Suprapubic skin (tissue), 3 donors: Measurements from ENCODE around the gene NR2F1-AS1.

ENCODE experiments used
- EP300 ChIP-seq: sonication (generic); formaldehyde crosslinking; IDR thresholded peaks from one replicate; pipeline ENCODE4 v1.6.1; 2017; ENCODE audit warnings: antibody characterized with exemption
- TF ChIP-seq, protein P1 (sequence below), 2 donors: fragments of 200-600 bp in 1 of 2; fragments of 450-650 bp in 1 of 2; sonication (generic) in 1 of 2; IDR thresholded peaks; one replicate each; pipeline ENCODE4 v1.5.1; 2016 to 2019; ENCODE audit warnings: antibody characterized with exemption in 2 of 2, mild to moderate bottlenecking in 1 of 2, moderate library complexity in 1 of 2

- TF ChIP-seq, protein P1, sequence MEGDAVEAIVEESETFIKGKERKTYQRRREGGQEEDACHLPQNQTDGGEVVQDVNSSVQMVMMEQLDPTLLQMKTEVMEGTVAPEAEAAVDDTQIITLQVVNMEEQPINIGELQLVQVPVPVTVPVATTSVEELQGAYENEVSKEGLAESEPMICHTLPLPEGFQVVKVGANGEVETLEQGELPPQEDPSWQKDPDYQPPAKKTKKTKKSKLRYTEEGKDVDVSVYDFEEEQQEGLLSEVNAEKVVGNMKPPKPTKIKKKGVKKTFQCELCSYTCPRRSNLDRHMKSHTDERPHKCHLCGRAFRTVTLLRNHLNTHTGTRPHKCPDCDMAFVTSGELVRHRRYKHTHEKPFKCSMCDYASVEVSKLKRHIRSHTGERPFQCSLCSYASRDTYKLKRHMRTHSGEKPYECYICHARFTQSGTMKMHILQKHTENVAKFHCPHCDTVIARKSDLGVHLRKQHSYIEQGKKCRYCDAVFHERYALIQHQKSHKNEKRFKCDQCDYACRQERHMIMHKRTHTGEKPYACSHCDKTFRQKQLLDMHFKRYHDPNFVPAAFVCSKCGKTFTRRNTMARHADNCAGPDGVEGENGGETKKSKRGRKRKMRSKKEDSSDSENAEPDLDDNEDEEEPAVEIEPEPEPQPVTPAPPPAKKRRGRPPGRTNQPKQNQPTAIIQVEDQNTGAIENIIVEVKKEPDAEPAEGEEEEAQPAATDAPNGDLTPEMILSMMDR (IDR thresholded peaks at IDR 0.05): no peak
- TF ChIP-seq EP300: no peak
Measured at GRCh38 chr5:93571114-93571949, 9.7 kb downstream of the NR2F1-AS1 start.
